PC-9 (cell line): ENCODE results near the gene PACSIN1.

Experiments
- CTCF ChIP-seq: fragments of 200-600 bp; sonication (generic); conservative IDR thresholded peaks from 2 replicates; pipeline ENCODE4 v1.6.1; 2017; ENCODE audit warnings: mixed run types, antibody characterized with exemption, mild to moderate bottlenecking, moderate library complexity
- EZH2 ChIP-seq: fragments of 200-600 bp; sonication (generic); IDR thresholded peaks from 2 replicates; pipeline ENCODE4 v1.8.0; 2017; ENCODE audit warnings: antibody characterized with exemption, low read depth

GRCh38 chr6:34554291-34555006 is 88.6 kb downstream of the PACSIN1 start:
- TF ChIP-seq CTCF (no peak), EZH2 (no peak)
